Chondrocyte (in vitro differentiated cells): ENCODE results near the gene PPP2R1B. TPM values are rescaled to one million over a fixed set of nuclear protein-coding genes. Genes with fewer than 3 reads are reported as not detected.
A peak's percentile ranks its signal among the peaks of the same experiment; 100 is the strongest.

Experiments used
- DNase-seq: peaks from one replicate; pipeline ENCODE4 v3.0.0; 2021; ENCODE audit warnings: mixed read lengths, low spot score
- H3K27ac Mint-ChIP-seq: one replicate; pipeline ENCODE4 v1.8.0; 2021; ENCODE audit warnings: mild to moderate bottlenecking, moderate library complexity, mixed read lengths; ENCODE audit not compliant: unreplicated experiment
- H3K27me3 Mint-ChIP-seq: 2 replicates; pipeline ENCODE4 v1.8.0; 2021; ENCODE audit warnings: low read depth, mixed read lengths
- H3K36me3 Mint-ChIP-seq: 2 replicates; pipeline ENCODE4 v1.8.0; 2021; ENCODE audit warnings: low read depth, mixed read lengths
- H3K4me1 Mint-ChIP-seq: 2 replicates; pipeline ENCODE4 v1.8.0; 2021; ENCODE audit warnings: low read depth, mild to moderate bottlenecking, mixed read lengths
- H3K4me3 Mint-ChIP-seq: one replicate; pipeline ENCODE4 v1.8.0; 2021; ENCODE audit warnings: mild to moderate bottlenecking, moderate library complexity, mixed read lengths; ENCODE audit not compliant: unreplicated experiment
- H3K9me3 Mint-ChIP-seq: 2 replicates; pipeline ENCODE4 v1.8.0; 2021; ENCODE audit warnings: low read depth, mixed read lengths
- long read RNA-seq: library from polyadenylated mRNA; stranded (forward); transcript quantifications from one replicate; pipeline ENCODE4 v2.0.0, GENCODE V29; 2021
- total RNA-seq: library from RNA; stranded (reverse); gene quantifications from 3 replicates; pipeline ENCODE4 v1.2.1, GENCODE V29; 2021
- TF ChIP-seq, protein P1 (sequence below): fragments of 200-600 bp; sonication (generic); IDR thresholded peaks from 2 replicates; pipeline ENCODE4 v1.5.0; 2021; ENCODE audit warnings: antibody characterized with exemption, mild to moderate bottlenecking, moderate library complexity

Gene PPP2R1B
- 17.2 to 27.3 TPM (median 18.5 TPM) in 3 replicates for total RNA-seq
- long read RNA-seq, full-length matches to known transcripts = 37 of 40 reads
- long read RNA-seq, partial matches to known transcripts = 1 of 40 reads
- long read RNA-seq, other reads (novel, unspliced or antisense) = 2 of 40 reads

DNA sequence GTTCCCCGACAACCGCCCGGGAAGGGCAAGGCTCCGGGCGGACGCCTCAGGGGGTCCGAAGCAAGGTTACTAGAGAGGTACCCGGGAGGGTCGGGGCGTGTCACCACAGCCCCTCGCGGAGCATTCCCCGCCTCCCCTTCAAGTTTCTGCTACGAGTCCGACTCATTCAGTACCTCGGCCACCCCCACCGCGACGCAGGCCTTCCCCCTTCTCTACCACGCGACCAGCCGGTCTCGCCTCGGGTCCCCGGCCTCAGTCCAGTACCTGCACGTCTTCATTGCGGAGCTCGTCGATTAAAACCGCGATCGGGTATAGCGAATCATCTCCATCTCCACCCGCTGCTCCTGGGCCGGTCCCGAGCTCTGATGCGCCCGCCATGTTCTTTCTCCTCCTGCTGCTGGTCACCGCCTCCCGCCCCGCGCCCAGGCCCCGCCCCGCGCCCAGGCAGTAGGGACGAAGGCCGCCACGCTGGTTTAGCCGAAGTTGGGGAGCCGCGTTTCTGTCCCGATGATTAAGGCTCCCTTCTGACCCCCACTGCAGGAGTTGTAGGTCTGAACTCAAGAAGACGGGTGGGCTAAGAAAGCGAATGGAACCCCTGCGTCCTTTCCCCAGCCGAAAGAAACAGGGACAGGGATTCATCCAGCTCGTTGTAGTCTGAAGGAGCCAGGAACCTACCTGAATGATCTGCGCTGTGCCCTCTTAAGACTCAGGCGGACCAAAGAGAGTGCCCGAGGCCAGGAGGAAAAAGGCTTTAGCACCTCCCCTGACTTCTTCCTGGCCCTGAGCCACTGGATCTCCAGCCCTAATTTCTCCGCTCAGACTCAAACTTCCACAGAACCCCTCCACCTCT, at the start of gene PPP2R1B:
PPP2R1B (minus strand) TSS at position 406 of the 850 bp plus-strand sequence; CDS start at position 378, 28 bp downstream.
- Mint-ChIP-seq H3K4me3 (peak within 1 kb of the TSS; percentile 99), H3K27ac (peak within 1 kb of the TSS; percentile 97), H3K36me3 (peaks cover 9% of the 10 kb centered on the region), H3K9me3 (no peaks in the 10 kb centered on the region), H3K27me3 (no peaks in the 10 kb centered on the region), H3K4me1 (peaks cover 34% of the 10 kb centered on the region)
- DNase-seq = peak; percentile 82
- TF ChIP-seq, protein P1, sequence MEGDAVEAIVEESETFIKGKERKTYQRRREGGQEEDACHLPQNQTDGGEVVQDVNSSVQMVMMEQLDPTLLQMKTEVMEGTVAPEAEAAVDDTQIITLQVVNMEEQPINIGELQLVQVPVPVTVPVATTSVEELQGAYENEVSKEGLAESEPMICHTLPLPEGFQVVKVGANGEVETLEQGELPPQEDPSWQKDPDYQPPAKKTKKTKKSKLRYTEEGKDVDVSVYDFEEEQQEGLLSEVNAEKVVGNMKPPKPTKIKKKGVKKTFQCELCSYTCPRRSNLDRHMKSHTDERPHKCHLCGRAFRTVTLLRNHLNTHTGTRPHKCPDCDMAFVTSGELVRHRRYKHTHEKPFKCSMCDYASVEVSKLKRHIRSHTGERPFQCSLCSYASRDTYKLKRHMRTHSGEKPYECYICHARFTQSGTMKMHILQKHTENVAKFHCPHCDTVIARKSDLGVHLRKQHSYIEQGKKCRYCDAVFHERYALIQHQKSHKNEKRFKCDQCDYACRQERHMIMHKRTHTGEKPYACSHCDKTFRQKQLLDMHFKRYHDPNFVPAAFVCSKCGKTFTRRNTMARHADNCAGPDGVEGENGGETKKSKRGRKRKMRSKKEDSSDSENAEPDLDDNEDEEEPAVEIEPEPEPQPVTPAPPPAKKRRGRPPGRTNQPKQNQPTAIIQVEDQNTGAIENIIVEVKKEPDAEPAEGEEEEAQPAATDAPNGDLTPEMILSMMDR = no peak

DNA sequence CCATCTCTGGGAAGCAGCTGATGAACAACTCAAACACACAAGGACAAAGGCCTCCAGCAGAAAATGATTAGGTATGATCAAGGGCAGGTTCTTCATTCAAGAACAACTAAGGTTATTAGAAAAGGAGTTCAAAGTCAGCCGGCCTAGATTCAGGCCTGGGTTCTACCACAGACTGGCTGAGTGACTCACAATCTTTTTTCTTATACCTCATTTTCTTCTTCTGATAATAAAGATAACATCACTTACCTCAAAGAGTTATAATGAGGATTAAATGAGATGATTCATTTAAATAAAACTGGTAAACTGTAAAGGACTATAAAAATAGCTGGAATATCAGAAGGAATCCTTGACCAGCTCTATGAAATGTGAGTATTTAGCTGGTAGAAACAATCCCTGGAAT, 49.3 kb upstream of the PPP2R1B start:
- TF ChIP-seq, protein P1 = no peak
- H3K27me3 Mint-ChIP-seq = no peaks in the 10 kb centered on the region
- no peak overlapping the region for H3K4me3 Mint-ChIP-seq
- H3K36me3 Mint-ChIP-seq = peaks cover 5% of the 10 kb centered on the region
- no peak for DNase-seq
- H3K9me3 Mint-ChIP-seq = no peaks in the 10 kb centered on the region
- peak overlapping the region; percentile 54 for H3K27ac Mint-ChIP-seq
- peaks cover 17% of the 10 kb centered on the region for H3K4me1 Mint-ChIP-seq

DNA sequence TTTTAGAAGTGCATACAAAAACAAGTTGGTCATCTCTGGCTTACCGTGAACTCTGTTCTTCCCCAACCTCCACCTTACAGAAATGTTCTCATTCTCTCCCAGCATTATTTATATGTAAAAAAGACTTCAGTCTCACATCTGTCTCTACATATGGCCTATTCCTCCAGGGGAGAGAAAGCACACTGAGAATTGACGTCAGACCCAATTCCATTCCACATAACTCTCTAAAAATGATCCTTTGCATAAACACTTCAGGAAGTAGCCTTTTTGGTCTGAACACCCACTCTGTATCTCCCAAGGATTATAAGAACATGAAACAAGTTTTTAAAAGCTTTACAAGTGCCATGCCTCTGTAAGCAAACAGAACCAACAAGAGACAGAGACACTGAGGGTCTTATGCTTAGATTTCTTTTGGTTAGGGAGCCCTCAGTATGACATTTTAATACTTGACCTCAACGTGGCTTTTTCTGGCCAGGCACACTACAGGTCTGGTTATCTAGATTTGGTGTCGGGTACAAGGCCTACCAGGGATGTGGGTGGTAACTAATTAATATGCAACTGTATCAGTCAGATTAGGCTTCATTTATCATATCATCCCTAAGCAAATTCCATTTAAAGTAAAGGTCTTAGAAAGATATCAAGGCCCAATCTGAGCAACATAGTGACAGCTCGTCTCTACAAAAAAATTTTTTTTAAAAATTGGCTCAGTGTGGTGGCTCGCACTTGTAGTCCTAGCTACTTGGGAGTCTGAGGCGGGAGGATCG, 48.5 kb upstream of the PPP2R1B start:
- Mint-ChIP-seq H3K9me3 (no peaks in the 10 kb centered on the region), H3K27me3 (no peaks in the 10 kb centered on the region), H3K4me3 (no peak overlapping the region), H3K27ac (peak overlapping the region; percentile 54), H3K36me3 (peaks cover 7% of the 10 kb centered on the region), H3K4me1 (peaks cover 15% of the 10 kb centered on the region)
- no peak for DNase-seq
- TF ChIP-seq, protein P1 = no peak

DNA sequence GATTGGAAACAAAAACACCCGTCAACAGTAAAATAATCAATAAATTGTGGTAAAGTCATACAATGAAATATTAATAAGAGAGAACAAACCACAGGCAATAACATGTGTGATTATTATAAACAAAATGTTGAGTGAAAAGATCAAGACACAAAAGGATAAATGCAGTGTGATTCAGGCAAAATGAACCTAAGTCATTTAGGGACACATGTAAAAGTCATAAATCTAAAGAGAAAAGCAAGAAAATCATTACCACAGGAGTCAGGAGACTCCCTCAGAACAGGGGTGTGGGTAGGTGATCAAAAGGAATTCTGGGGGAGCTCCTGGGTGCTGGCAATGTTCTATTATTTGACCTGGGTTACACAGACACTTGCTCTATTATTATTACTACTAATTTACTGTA, 47.9 kb upstream of the PPP2R1B start:
- peaks cover 7% of the 10 kb centered on the region for H3K36me3 Mint-ChIP-seq
- TF ChIP-seq, protein P1 = no peak
- peaks cover 12% of the 10 kb centered on the region for H3K4me1 Mint-ChIP-seq
- peak overlapping the region; percentile 32 for H3K27ac Mint-ChIP-seq
- DNase-seq = no peak
- no peaks in the 10 kb centered on the region for H3K9me3 Mint-ChIP-seq
- no peak overlapping the region for H3K4me3 Mint-ChIP-seq
- no peaks in the 10 kb centered on the region for H3K27me3 Mint-ChIP-seq

DNA sequence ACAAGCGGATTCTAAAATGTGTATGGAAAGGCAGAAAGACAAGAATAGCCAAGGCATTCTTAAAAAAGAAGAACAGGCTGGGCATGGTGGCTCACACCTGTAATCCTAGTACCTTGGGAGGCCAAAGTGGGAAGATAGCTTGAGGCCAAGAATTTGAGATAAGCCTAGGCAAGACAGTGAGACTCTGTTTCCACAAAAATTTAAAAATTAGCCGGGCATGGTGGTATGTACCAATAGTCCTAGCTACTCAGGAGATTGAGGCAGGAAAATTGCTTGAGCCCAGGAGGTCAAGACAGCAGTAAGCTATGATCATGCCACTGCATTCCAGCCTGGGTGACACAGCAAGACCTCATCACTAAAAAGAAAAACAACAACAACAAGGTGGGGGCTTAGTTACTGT, 46.0 kb upstream of the PPP2R1B start:
- no peak for DNase-seq
- peaks cover 8% of the 10 kb centered on the region for H3K36me3 Mint-ChIP-seq
- no peaks in the 10 kb centered on the region for H3K9me3 Mint-ChIP-seq
- H3K4me3 Mint-ChIP-seq = no peak overlapping the region
- no peaks in the 10 kb centered on the region for H3K27me3 Mint-ChIP-seq
- H3K4me1 Mint-ChIP-seq = peaks cover 12% of the 10 kb centered on the region
- no peak overlapping the region for H3K27ac Mint-ChIP-seq
- TF ChIP-seq, protein P1 = no peak
